GM12874 (cell line): ENCODE measurements around the gene TMEM19.

Experiments used
- CTCF ChIP-seq: IDR thresholded peaks from 2 replicates; pipeline ENCODE4 v1.5.1; 2011; ENCODE audit warnings: low read depth, mild to moderate bottlenecking, control low read depth, low read length, moderate library complexity; ENCODE audit not compliant: insufficient read depth

Gene TMEM19

GRCh38 chr12:71685914-71686657 is at the start of gene TMEM19:
TSS of gene TMEM19 (plus strand) at chr12:71686082. CDS start at chr12:71686681, 599 bp downstream.
- TF ChIP-seq CTCF = peak; percentile 28; the same call in 1 of the 2 replicates

GRCh38 chr12:71636704-71637115 is 49.2 kb upstream of the TMEM19 start:
- TF ChIP-seq CTCF = peak; percentile 64

- TF ChIP-seq CTCF = no peak
These were observed 47.4 kb upstream of the TMEM19 start for GRCh38 chr12:71638499-71638898.

- TF ChIP-seq CTCF = peak; percentile 30; the same call in 1 of the 2 replicates
These were observed 46.5 kb upstream of the TMEM19 start for GRCh38 chr12:71639341-71639760.

- no peak for TF ChIP-seq CTCF
These were observed 45.6 kb upstream of the TMEM19 start for GRCh38 chr12:71640316-71640715.

- no peak for TF ChIP-seq CTCF
These were observed 44.5 kb upstream of the TMEM19 start for GRCh38 chr12:71641390-71641789.

GRCh38 chr12:71642264-71642663 is 43.6 kb upstream of the TMEM19 start:
- no peak for TF ChIP-seq CTCF
